HCT116 (cell line): Measurements from ENCODE around the gene ZBTB17. TPM values are rescaled to one million over a fixed set of nuclear protein-coding genes. Genes with fewer than 3 reads are reported as not detected.
"Not testable (repeated sequence)": the region's sequence is repeated elsewhere in the genome, so short reads cannot be mapped to it uniquely, and the experiment has no call there.

Experiments used
- ATAC-seq: fragments of 200-7000 bp; cut with Tn5 transposase; 2 replicates; pipeline ENCODE4 v1.9.1; 2020; ENCODE audit warnings: mild to moderate bottlenecking, moderate library complexity
- BruUV-seq: library from RNA; stranded (reverse); fragments of 400-500 nt; replicated peaks from 2 replicates; lab custom pipeline; 2021; lab: Mats Ljungman, UMichigan
- CTCF ChIA-PET: fragments of 300-600 bp; sonication (Branson Sonifier 250); formaldehyde crosslinking; loops from one replicate; lab custom pipeline; 2021; ENCODE audit warnings: antibody characterized with exemption; lab: Charles Lee
- POLR2A ChIA-PET: fragments of 300-600, 350-600 bp; sonication (Branson Sonifier 250); formaldehyde crosslinking; loops from one replicate; lab custom pipeline; 2021; ENCODE audit warnings: antibody characterized with exemption; lab: Charles Lee
- RAD21 ChIA-PET, 2 experiments: fragments of 300-600 bp; sonication (Branson Sonifier 250); formaldehyde crosslinking; loops; one replicate each; lab custom pipeline; 2023; ENCODE audit warnings: low total read pairs in 2 of 2; ENCODE audit not compliant: uncharacterized antibody in 2 of 2, unreplicated experiment in 2 of 2, low non-redundant PET in 1 of 2; lab: Charles Lee
- DNase-seq: peaks from one replicate; pipeline ENCODE4 v3.0.0-alpha.2; 2010; ENCODE audit warnings: low read depth, low spot score
- H2AFZ ChIP-seq: fragments of 200-600 bp; shearing (Covaris generic), sonication (generic); 2 replicates; pipeline ENCODE4 v1.6.1; 2017; ENCODE audit warnings: low read depth, mixed run types, mixed read lengths, antibody characterized with exemption, low read length; ENCODE audit not compliant: poor library complexity, severe bottlenecking
- H3K27ac ChIP-seq: 2 replicates; pipeline ENCODE4 v1.5.1; 2012; ENCODE audit warnings: low read depth, low read length
- H3K27me3 ChIP-seq: fragments of 200-600 bp; sonication (generic); 2 replicates; pipeline ENCODE4 v1.6.1; 2016; ENCODE audit warnings: mixed run types, low read length, mixed read lengths; ENCODE audit not compliant: insufficient read depth
- H3K36me3 ChIP-seq, 2 experiments: fragments of 200-500 bp in 1 of 2; fragments of 200-600 bp in 1 of 2; sonication (Bioruptor generic) in 1 of 2; sonication (generic) in 1 of 2; 2 replicates each; pipeline versions ENCODE4 v1.5.1 to v1.6.1; 2014 to 2016; ENCODE audit warnings: low read length in 2 of 2, inconsistent platforms in 1 of 2, mixed read lengths in 1 of 2, mixed run types in 1 of 2; ENCODE audit not compliant: insufficient read depth in 2 of 2, control insufficient read depth in 1 of 2
- H3K4me1 ChIP-seq, 2 experiments: fragments of 200-600 bp in 1 of 2; sonication (generic) in 1 of 2; 2 replicates each; pipeline versions ENCODE4 v1.5.1 to v1.6.1; 2012 to 2017; ENCODE audit warnings: low read length in 2 of 2, inconsistent platforms in 1 of 2, mild to moderate bottlenecking in 1 of 2, mixed read lengths in 1 of 2, mixed run types in 1 of 2, moderate library complexity in 1 of 2; ENCODE audit not compliant: insufficient read depth in 2 of 2, control insufficient read depth in 1 of 2
- H3K4me2 ChIP-seq: fragments of 200-600 bp; sonication (generic); 2 replicates; pipeline ENCODE4 v1.6.1; 2017; ENCODE audit warnings: mixed run types, low read length, mixed read lengths
- H3K4me3 ChIP-seq, 2 experiments: fragments of 200-600 bp in 1 of 2; sonication (generic) in 1 of 2; replicated peaks in 1 of 2; 2 replicates each; pipeline ENCODE4 v1.5.1; 2011 to 2016; ENCODE audit warnings: low read length in 2 of 2, control low read depth in 1 of 2, low read depth in 1 of 2, mild to moderate bottlenecking in 1 of 2, mixed read lengths in 1 of 2, mixed run types in 1 of 2
- H3K79me2 ChIP-seq: fragments of 200-600 bp; sonication (generic); 2 replicates; pipeline ENCODE4 v1.6.1; 2017; ENCODE audit warnings: mild to moderate bottlenecking, mixed run types, low read length, moderate library complexity, mixed read lengths; ENCODE audit not compliant: insufficient read depth
- H3K9ac ChIP-seq: fragments of 200-600 bp; sonication (generic); 2 replicates; pipeline ENCODE4 v1.6.1; 2016; ENCODE audit warnings: low read length, mixed read lengths
- H3K9me2 ChIP-seq: fragments of 200-600 bp; sonication (generic), shearing (Covaris generic); 2 replicates; pipeline ENCODE4 v1.6.1; 2017; ENCODE audit warnings: mixed run types, mild to moderate bottlenecking, moderate library complexity; ENCODE audit not compliant: insufficient read depth
- H3K9me3 ChIP-seq, 2 experiments: fragments of 200-500 bp in 1 of 2; fragments of 200-600 bp in 1 of 2; sonication (Bioruptor generic) in 1 of 2; sonication (generic) in 1 of 2; 2 replicates each; pipeline ENCODE4 v1.6.1; 2014 to 2017; ENCODE audit warnings: low read length in 2 of 2, mixed read lengths in 2 of 2, inconsistent platforms in 1 of 2, low read depth in 1 of 2, mild to moderate bottlenecking in 1 of 2, mixed run types in 1 of 2, moderate library complexity in 1 of 2; ENCODE audit not compliant: control insufficient read depth in 1 of 2, insufficient read depth in 1 of 2
- H4K20me1 ChIP-seq: fragments of 200-600 bp; sonication (generic), shearing (Covaris generic); 2 replicates; pipeline ENCODE4 v1.6.1; 2017; ENCODE audit warnings: mixed run types, mild to moderate bottlenecking, moderate library complexity; ENCODE audit not compliant: insufficient read depth
- POLR2AphosphoS5 ChIP-seq: IDR thresholded peaks from 2 replicates; pipeline ENCODE4 v1.6.1; 2011; ENCODE audit warnings: mild to moderate bottlenecking, low read depth, low read length, moderate library complexity
- RAD21 ChIP-seq: IDR thresholded peaks from 2 replicates; pipeline ENCODE4 v1.6.1; 2012; ENCODE audit warnings: low read depth, mild to moderate bottlenecking
- SP1 ChIP-seq: IDR thresholded peaks from 2 replicates; pipeline ENCODE4 v1.6.1; 2012; ENCODE audit warnings: low read depth
- intact Hi-C: fragments of 100-400 bp; cut with micrococcal nuclease; formaldehyde crosslinking; loops from 2 replicates; pipeline ENCODE4 v1.10.0; 2022
- total RNA-seq: library from RNA; stranded (reverse); gene quantifications from one replicate; pipeline ENCODE4 v1.2.1, GENCODE V29; 2021; ENCODE audit not compliant: unreplicated experiment
- TF ChIP-seq, protein P1 (sequence below): IDR thresholded peaks from 2 replicates; pipeline ENCODE4 v1.6.1; 2011; ENCODE audit warnings: mild to moderate bottlenecking, low read length, moderate library complexity; ENCODE audit not compliant: insufficient replicate concordance; ENCODE audit errors: extremely low read depth
- TF ChIP-seq, protein P2 (sequence below): IDR thresholded peaks from 2 replicates; pipeline ENCODE4 v1.6.1; 2012

ZBTB17 gene
- total RNA-seq, 1 experiment from 2014 or later: 31.6 TPM

DNA sequence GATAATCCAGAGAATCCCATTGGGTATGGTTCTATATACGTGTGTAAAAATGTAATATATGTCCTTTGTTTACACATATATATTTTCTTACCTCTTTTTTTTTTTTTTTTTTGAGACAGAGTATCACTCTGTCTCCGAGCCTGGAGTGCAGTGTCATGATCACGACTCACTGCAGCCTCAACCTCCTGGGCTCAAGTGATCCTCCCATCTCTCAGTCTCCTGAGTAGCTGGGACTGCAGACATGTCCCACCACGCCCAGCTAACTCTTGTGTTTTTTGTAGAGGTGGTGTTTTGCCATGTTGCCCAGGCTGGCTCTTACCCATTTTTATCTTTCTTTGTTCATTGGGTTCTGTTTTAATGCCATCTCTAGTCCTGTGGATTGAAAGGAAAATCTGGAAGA, 59.5 kb downstream of the ZBTB17 start:
- POLR2A ChIA-PET: interaction anchor here (1.2 kb wide), 1 partner anchor 69 kb away, joined by 3 read pairs; the partner anchor contains the start of gene SPEN
- ATAC-seq: peak; percentile 53; the same call in 1 of the 2 replicates
- H3K36me3 ChIP-seq: peaks cover 19 to 22% of the 10 kb centered on the region in 2 experiments

DNA sequence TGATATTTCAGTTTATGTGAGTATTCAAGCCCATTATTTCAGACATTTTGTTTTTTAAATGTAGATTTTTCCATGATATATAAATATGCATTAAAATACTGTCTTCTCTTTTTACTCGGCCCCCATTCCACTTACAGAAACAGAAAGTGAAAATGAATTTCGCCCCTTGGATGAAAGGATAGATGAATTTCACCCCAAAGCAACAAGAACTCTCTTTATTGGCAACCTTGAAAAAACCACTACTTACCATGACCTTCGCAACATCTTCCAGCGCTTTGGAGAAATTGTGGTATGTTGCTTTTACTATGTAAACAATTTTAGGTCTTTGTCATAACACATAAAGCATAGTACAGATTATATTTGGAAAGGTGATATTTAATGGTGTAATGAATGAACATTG, 59.9 kb downstream of the ZBTB17 start:
- Histone ChIP-seq H2AFZ (no peak overlapping the region), H3K36me3 (peaks cover 22% of the 10 kb centered on the region in 2 experiments), H3K4me1 (peaks cover 0 to 24% of the 10 kb centered on the region in 2 experiments; a peak in 2 of 4 replicates), H3K27ac (no peak overlapping the region), H3K4me2 (peak overlapping the region; percentile 38; the same call in 1 of the 2 replicates), H4K20me1 (peaks cover 18% of the 10 kb centered on the region; the same call in 1 of the 2 replicates), H3K9ac (no peak overlapping the region), H3K79me2 (peaks cover 93% of the 10 kb centered on the region), H3K4me3 (no peak overlapping the region), H3K27me3 (no peaks in the 10 kb centered on the region), H3K9me3 (no peaks in the 10 kb centered on the region), H3K9me2 (no peaks in the 10 kb centered on the region)
- TF ChIP-seq, protein P1, sequence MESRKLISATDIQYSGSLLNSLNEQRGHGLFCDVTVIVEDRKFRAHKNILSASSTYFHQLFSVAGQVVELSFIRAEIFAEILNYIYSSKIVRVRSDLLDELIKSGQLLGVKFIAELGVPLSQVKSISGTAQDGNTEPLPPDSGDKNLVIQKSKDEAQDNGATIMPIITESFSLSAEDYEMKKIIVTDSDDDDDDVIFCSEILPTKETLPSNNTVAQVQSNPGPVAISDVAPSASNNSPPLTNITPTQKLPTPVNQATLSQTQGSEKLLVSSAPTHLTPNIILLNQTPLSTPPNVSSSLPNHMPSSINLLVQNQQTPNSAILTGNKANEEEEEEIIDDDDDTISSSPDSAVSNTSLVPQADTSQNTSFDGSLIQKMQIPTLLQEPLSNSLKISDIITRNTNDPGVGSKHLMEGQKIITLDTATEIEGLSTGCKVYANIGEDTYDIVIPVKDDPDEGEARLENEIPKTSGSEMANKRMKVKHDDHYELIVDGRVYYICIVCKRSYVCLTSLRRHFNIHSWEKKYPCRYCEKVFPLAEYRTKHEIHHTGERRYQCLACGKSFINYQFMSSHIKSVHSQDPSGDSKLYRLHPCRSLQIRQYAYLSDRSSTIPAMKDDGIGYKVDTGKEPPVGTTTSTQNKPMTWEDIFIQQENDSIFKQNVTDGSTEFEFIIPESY: no peak
- TF ChIP-seq POLR2AphosphoS5: no peak
- TF ChIP-seq RAD21: no peak
- TF ChIP-seq SP1: no peak
- TF ChIP-seq, protein P2, sequence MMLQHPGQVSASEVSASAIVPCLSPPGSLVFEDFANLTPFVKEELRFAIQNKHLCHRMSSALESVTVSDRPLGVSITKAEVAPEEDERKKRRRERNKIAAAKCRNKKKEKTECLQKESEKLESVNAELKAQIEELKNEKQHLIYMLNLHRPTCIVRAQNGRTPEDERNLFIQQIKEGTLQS: no peak
- DNase-seq (no peak), ATAC-seq (no peak)
- intact Hi-C loops: loop anchor here (5.0 kb wide), 1 partner anchor 99 kb away; no protein-coding TSS in a partner anchor
- BruUV-seq: no TSS peak
- RAD21 ChIA-PET: no interaction called here
- POLR2A ChIA-PET: interaction anchor here (1.2 kb wide), 1 partner anchor 69 kb away, joined by 3 read pairs; the partner anchor contains the start of gene SPEN
- CTCF ChIA-PET: no interaction called here

More for the DNA sequence above, 59.5 kb downstream of the ZBTB17 start:
- no peak for DNase-seq
- H3K4me1 ChIP-seq: peaks cover 0 to 24% of the 10 kb centered on the region in 2 experiments; a peak in 2 of 4 replicates
- no peak overlapping the region for H3K4me3 ChIP-seq
- H2AFZ ChIP-seq: no peak overlapping the region
- no TSS peak for BruUV-seq
- no peaks in the 10 kb centered on the region for H3K9me3 ChIP-seq
- ChIA-PET CTCF (no interaction called here), RAD21 (no interaction called here)
- H3K27me3 ChIP-seq: no peaks in the 10 kb centered on the region
- H3K9ac ChIP-seq: no peak overlapping the region
- no peak overlapping the region for H3K27ac ChIP-seq
- peaks cover 92% of the 10 kb centered on the region for H3K79me2 ChIP-seq
- no peak for TF ChIP-seq RAD21
- H3K4me2 ChIP-seq: peak overlapping the region; percentile 38; the same call in 1 of the 2 replicates
- intact Hi-C loops: loop anchor here (5.0 kb wide), 1 partner anchor 99 kb away; no protein-coding TSS in a partner anchor
- H3K9me2 ChIP-seq: no peaks in the 10 kb centered on the region
- H4K20me1 ChIP-seq: peaks cover 18% of the 10 kb centered on the region; the same call in 1 of the 2 replicates

DNA sequence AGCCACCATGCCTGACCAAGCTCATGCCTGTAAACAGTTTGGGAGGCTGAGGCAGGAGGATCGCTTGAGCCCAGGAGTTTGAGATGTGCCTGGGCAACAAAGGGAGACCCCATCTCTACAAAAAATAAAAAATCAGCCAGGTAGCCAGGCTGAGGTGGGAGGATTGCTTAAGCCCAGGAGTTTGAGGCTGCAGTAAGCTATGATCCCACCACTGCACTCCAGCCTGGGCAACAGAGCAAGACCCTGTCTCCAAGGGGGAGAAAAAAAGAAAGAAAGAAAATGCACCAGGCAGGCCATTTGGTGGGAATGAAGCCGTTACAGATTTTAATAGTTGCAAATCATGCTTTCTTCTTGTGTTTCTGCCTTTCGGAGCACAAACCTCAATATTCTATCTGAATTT, 62.3 kb downstream of the ZBTB17 start:
- H3K9me2 ChIP-seq, BruUV-seq, intact Hi-C loops, H3K27me3 ChIP-seq, DNase-seq, H3K9ac ChIP-seq, H2AFZ ChIP-seq, H3K4me2 ChIP-seq, H3K27ac ChIP-seq, POLR2A ChIA-PET, H3K9me3 ChIP-seq, ATAC-seq, H3K4me3 ChIP-seq: not testable (repeated sequence)
- ChIA-PET RAD21 (interaction anchor here in 1 of 2 experiments (0.6 kb wide), 1 partner anchor 122 kb away, joined by 3 read pairs; no protein-coding TSS in a partner anchor), CTCF (interaction anchor here (1.8 kb wide), 1 partner anchor 122 kb away, joined by 5 read pairs; no protein-coding TSS in a partner anchor)
- H3K79me2 ChIP-seq: peaks cover 94% of the 10 kb centered on the region
- H3K4me1 ChIP-seq: peaks cover 0 to 15% of the 10 kb centered on the region in 2 experiments; a peak in 2 of 4 replicates
- peaks cover 14% of the 10 kb centered on the region; the same call in 1 of the 2 replicates for H4K20me1 ChIP-seq
- H3K36me3 ChIP-seq: peaks cover 20 to 28% of the 10 kb centered on the region in 2 experiments
